DMS153 treated with DMSO at 0.1 percent for 48 hours (cell line): ENCODE data around the gene GTF3C1.
"Not testable (repeated sequence)": the region's sequence is repeated elsewhere in the genome, so short reads cannot be mapped to it uniquely, and the experiment has no call there.

Experiments used
- DNase-seq: peaks from one replicate; lab custom pipeline; 2025; ENCODE audit not compliant: unreplicated experiment; lab: John Stamatoyannopoulos, UW

GTF3C1 gene

GRCh38 chr16:27448532-27449433 is 100.9 kb downstream of the GTF3C1 start:
- no peak for DNase-seq

GRCh38 chr16:27447301-27447700 is 102.4 kb downstream of the GTF3C1 start:
- DNase-seq: no peak

- DNase-seq: no peak
Measured at GRCh38 chr16:27446721-27447120, 103.0 kb downstream of the GTF3C1 start.

DNA sequence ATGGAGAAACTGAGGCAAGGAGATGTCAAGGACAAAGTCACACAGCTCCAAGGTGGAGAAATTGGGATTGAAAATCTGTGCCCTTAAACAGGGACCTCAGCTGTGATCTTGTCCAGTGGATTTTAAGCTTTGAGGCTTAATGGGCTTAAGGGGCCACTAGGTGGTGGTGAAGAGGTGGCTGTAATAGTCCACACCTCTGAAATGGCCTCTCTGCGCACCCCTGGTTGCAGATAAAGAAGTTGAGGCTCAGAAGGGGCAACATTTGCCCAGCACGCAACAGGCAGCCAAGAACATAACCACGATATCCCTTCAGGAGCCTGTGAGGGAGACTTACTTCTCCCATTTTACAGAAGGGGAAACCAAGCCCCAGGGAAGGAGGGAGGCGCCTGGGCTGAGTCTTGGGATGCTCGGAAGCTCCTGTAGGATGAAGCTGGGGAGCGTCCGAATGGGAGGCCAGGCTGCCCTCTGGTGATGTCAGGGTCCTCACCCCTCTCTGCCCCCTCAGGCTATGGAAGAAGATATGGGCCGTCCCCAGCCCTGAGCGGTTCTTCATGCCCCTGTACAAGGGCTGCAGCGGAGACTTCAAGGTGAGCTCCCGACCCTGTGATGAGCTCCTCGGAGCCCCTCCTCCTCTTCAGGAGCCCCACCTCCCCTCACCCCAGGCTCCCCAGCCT is 104.1 kb downstream of the GTF3C1 start:
- DNase-seq: no peak

GRCh38 chr16:27444470-27444869 is 105.2 kb downstream of the GTF3C1 start:
- no peak for DNase-seq

DNA sequence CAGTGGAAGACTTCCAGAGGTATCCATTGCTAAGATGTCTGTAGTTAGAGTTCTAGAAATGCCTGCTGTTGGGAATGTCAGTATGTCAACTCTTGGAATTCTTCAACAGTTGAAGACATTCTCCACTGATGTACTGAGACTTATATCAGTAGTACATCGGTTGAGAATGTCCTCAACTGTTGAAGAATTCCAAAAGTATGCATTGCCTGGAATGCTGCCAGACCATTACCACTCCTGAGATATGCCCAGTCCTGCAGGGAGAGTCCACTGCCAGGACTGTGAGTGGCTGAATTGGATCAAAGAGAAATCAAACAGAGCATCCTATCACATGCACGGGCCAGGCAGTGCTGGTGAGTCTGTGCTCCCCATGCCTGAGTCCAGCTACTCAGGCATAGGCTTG is 105.7 kb downstream of the GTF3C1 start:
- DNase-seq: no peak

DNA sequence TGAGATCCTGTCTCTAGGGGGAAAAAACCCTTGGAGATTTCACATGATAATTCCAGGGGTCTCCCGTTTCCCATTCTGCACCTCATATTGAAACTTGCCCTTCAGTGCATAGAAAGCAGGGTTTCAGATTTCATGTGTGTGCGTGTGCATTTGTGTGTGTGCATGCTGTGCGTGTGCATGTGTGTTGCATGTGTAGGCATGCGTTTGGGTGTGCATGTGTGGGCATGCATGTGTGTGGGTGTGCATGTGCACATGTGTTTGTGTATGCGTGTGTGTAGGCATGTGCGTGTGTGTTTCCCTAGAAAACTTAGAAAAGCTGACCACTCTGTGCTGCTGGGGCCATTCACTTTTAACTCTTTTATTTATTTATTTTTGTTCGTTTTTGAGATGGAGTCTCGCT is 107.7 kb downstream of the GTF3C1 start:
- no peak for DNase-seq

- DNase-seq: no peak
Measured at GRCh38 chr16:27441276-27441675, 108.4 kb downstream of the GTF3C1 start.

- DNase-seq: no peak
Measured at GRCh38 chr16:27439271-27440018, 110.3 kb downstream of the GTF3C1 start.

DNA sequence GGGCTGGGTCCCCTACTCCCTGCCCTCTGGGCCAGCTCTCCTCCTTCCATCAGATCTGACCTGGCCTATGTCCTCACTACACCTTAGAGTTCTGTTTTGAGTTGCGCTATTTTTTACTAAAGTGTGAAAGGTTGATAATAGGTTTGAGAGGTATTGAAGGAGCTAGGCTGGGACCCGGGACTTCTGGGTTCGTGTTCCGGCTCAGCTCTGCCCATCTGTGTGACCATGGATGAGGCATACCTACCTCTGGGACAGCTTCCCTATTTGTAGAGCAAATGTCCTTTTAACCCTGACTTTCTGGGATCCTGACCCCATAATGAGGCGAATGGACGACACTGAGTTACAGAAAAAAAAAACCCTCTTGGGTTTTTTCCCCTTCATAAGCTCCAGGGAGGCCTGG is 111.8 kb downstream of the GTF3C1 start:
- no peak for DNase-seq

- no peak for DNase-seq
Measured at GRCh38 chr16:27436921-27437650, 112.6 kb downstream of the GTF3C1 start.

- DNase-seq: no peak
Measured at GRCh38 chr16:27436065-27436464, 113.6 kb downstream of the GTF3C1 start.

- not testable (repeated sequence) for DNase-seq
Measured at GRCh38 chr16:27435146-27435545, 114.6 kb downstream of the GTF3C1 start.

DNA sequence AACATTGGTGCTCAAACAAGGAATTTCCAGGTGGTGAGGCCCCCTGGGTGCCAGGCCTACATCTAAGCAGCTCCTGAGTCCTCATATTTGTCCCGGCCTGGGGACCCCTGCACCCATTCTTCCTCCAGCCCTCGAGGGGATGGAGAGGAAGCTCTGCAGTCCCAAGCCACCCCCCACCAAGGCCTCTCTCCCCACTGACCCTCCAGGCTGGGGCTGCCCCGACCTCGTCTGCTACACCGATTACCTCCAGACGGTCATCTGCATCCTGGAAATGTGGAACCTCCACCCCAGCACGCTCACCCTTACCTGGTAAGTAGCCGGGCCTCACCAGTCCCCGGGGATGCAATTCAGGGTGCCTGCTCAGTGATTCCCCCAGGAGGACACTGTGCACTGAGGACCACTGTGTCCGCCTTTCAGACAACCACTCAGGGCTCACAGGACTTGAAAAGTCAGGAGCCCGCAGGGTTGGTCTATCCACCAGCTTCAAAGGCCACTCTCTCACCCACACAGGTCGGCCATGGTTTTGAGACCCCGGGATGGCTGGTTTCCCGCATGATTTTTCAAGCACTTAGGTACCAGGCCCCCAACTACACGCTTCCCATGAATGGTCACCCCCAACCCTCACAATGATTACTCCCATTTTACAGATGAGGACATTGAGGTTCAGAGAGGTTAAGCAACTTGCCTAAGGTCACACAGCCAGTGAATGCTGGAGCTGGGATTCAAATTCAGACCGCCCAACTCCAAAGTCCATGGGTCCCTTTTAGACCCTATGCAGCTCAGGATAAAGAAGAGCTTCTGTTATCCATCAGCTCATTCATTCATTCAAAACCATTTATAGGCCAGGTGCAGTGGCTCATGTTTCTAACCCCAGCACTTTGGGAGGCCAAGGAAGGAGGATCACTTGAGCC is 115.3 kb downstream of the GTF3C1 start:
- no peak for DNase-seq

GRCh38 chr16:27433636-27434035 is 116.1 kb downstream of the GTF3C1 start:
- DNase-seq: no peak

- not testable (repeated sequence) for DNase-seq
Measured at GRCh38 chr16:27433191-27433590, 116.5 kb downstream of the GTF3C1 start.

DNA sequence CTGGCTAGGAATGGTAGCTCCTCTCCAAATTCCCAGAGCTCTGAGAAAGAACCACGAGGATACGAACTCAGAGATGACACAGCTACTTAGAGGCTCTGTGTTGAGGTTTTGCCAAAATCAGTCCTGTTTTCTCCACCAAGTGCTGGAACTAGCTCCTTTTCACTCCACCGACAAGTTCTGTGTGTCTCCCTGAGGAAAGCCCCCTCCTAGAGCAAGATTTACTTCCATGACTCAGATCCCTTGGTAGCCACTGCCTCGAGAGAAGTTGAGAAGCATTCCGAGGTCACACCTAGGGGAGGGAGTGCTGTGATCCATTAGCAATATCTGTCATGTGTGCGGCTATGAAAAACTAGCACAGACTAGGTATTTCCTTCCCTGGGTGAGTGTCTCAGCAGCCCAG is 117.2 kb downstream of the GTF3C1 start:
- DNase-seq: no peak

DNA sequence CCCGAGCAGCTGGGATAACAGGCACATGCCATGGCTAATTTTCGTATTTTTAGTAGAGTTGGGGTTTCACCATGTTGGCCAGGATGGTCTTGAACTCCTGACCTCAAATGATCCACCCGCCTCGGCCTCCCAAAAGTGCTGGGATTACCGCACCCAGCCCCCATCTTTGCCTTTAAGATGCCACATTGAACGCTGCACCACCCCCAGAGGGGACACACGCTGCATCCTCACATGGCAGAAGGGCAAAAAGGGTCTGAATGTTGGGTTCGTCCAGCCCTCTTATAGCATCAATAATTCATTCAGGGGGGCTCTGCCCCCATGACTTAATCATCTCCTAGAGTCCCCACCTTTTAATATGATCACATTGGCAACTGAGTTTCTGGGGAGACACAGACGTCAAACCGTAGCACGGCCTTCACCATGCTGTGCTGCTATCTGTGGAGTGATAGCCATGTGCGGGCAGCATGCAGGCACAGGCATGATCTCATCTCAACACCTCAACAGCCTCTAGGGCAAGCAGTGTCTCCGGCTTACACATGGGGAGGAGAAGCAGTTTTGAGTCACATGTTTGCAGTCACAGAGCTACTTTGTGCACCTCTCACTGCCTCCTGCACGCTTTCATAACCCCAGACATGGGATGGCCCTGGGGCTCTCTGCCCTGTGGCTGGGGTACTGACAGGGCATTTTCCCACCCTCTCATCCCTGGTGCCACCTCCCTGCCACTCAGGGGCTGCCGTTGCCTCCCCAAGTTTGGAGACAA is 117.8 kb downstream of the GTF3C1 start:
- DNase-seq: no peak

DNA sequence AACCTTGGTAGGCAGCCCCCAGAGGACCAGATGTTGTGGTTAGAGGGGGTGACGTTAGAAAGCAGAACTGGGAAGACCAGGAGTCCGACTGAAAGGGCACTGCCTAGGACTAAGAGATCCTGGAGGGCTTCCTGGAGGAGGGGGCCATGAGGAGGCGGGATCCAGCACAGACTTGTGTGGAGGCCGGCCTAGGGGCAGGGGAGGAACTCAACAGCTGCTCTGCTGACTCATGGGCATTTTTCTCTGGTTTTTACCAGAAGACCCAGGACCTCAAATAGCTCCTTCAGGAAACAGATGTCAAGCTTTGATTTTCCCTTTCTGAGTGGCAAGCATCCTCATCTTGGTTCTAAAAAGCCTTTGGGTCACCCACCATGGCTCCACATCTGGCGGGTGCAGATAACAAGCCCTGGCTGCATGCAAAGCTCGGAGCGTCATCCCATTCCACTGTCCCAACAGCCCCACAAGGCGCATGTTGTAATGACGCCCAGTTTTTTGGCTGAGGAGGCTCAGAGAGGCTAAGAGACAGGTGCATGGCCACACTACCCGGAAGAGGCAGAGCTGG is 118.7 kb downstream of the GTF3C1 start:
- no peak for DNase-seq
